ENCODE results near the gene DDX10.

DNA sequence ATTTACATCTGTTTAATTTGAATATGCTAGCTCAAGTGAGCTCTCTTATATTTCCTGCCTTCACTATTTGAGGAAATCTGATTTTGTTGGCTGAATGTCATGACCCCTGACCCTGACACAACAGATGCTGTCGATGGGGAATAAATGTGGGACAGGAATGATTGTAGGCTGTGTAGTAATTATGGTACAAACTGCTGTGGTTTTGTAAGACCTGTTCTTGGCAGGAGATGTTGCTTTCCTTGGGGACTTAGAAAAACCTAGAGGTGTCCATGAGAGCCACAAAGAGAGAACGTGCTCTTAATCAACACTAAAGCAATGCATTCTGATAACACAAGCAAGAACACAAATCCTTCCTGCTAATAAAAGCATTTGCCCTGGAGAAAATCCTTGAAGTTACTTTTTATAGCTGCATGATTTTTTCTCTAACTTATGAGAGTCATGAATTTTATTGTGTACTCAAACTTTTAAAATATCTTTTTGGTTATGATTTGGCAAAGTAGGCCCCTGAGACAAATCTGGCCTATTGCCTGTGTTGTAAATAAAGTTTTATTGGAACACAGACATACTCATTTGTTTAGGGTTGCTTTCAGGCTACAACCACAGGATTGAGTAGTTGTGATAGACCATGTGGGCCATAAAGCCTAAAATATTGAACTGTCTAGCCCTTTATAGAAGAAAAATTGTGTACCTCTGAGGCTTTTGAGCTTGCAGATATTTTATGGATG lies 90.2 kb downstream of the DDX10 start:
- TF ChIP-seq CTCF (IDR thresholded peaks at IDR 0.05; ENCODE audit: low read depth, low read length, missing input control) (no peak), RAD21 (IDR thresholded peaks at IDR 0.05) (no peak), ATF3 (IDR thresholded peaks at IDR 0.05) (no peak)
- TF ChIP-seq, protein P1, sequence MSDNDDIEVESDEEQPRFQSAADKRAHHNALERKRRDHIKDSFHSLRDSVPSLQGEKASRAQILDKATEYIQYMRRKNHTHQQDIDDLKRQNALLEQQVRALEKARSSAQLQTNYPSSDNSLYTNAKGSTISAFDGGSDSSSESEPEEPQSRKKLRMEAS (IDR thresholded peaks at IDR 0.05), result no peak
